Neural cell (in vitro differentiated cells): Measurements from ENCODE around the gene RAB34.

Source experiments
- EP300 ChIP-seq: fragments of 450-650 bp; conservative IDR thresholded peaks from 2 replicates; pipeline ENCODE4 v1.6.1; 2014; ENCODE audit warnings: antibody characterized with exemption, mild to moderate bottlenecking, moderate library complexity; ENCODE audit not compliant: poor library complexity, severe bottlenecking
- EZH2 ChIP-seq: fragments of 200-600, 300-800 bp; shearing (Covaris generic), sonication (generic); IDR thresholded peaks from 2 replicates; pipeline ENCODE4 v1.6.1; 2014; ENCODE audit warnings: antibody characterized with exemption, low read length, borderline replicate concordance, mild to moderate bottlenecking; ENCODE audit not compliant: insufficient read depth, poor library complexity, severe bottlenecking
- MXI1 ChIP-seq: fragments of 450-650 bp; conservative IDR thresholded peaks from 2 replicates; pipeline ENCODE4 v1.6.1; 2014; ENCODE audit warnings: antibody characterized with exemption, mild to moderate bottlenecking; ENCODE audit not compliant: poor library complexity, severe bottlenecking
- POLR2AphosphoS5 ChIP-seq: IDR thresholded peaks from 2 replicates; pipeline ENCODE4 v1.6.1; 2012
- RAD21 ChIP-seq: fragments of 450-650 bp; conservative IDR thresholded peaks from 2 replicates; pipeline ENCODE4 v1.6.1; 2014; ENCODE audit warnings: antibody characterized with exemption, mild to moderate bottlenecking, moderate library complexity
- REST ChIP-seq: IDR thresholded peaks from 2 replicates; pipeline ENCODE4 v1.6.1; 2012; ENCODE audit warnings: borderline replicate concordance
- SMC3 ChIP-seq: fragments of 450-650 bp; conservative IDR thresholded peaks from 2 replicates; pipeline ENCODE4 v1.6.1; 2014; ENCODE audit warnings: antibody characterized with exemption, mild to moderate bottlenecking, moderate library complexity; ENCODE audit not compliant: poor library complexity
- TAF1 ChIP-seq: IDR thresholded peaks from 2 replicates; pipeline ENCODE4 v1.6.1; 2012; ENCODE audit warnings: low read depth
- TF ChIP-seq, protein P1 (sequence below): fragments of 450-650 bp; IDR thresholded peaks from 2 replicates; pipeline ENCODE4 v1.5.1; 2014; ENCODE audit warnings: antibody characterized with exemption, mild to moderate bottlenecking, moderate library complexity; ENCODE audit not compliant: poor library complexity, severe bottlenecking

DNA sequence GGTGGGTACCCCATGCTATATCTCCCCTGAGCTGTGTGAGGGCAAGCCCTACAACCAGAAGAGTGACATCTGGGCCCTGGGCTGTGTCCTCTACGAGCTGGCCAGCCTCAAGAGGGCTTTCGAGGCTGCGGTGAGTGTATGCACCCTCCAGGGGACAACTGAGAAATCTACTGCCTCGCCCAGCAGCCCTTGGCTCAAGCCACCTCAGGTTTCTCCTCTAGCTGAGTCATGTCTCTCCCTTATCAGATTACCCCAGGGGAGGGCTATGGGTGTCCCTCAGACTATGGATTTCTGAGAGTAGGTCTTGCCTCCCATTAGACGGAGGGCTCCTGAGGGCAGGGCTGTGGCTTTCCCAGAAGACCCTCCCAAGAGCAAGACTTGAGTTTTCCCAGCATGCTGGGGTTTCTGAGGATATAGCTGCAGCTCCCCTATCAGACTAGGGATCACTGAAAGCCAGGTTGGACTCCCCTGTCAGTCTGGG lies 17.6 kb upstream of the RAB34 start:
- TF ChIP-seq, protein P1, sequence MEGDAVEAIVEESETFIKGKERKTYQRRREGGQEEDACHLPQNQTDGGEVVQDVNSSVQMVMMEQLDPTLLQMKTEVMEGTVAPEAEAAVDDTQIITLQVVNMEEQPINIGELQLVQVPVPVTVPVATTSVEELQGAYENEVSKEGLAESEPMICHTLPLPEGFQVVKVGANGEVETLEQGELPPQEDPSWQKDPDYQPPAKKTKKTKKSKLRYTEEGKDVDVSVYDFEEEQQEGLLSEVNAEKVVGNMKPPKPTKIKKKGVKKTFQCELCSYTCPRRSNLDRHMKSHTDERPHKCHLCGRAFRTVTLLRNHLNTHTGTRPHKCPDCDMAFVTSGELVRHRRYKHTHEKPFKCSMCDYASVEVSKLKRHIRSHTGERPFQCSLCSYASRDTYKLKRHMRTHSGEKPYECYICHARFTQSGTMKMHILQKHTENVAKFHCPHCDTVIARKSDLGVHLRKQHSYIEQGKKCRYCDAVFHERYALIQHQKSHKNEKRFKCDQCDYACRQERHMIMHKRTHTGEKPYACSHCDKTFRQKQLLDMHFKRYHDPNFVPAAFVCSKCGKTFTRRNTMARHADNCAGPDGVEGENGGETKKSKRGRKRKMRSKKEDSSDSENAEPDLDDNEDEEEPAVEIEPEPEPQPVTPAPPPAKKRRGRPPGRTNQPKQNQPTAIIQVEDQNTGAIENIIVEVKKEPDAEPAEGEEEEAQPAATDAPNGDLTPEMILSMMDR: no peak
- TF ChIP-seq POLR2AphosphoS5 (no peak), EZH2 (no peak), SMC3 (no peak), RAD21 (no peak), EP300 (no peak), TAF1 (no peak), REST (no peak), MXI1 (no peak)
